ENCODE results near the gene CALHM4.

GRCh38 chr6:116562614-116563013, 9.1 kb downstream of the CALHM4 start:
- TF ChIP-seq GATA2 (IDR thresholded peaks at IDR 0.05; ENCODE audit: low read depth, low read length) (no peak), GATA3 (IDR thresholded peaks at IDR 0.05; ENCODE audit: low read depth, low read length) (no peak)
